Mucosa of stomach (tissue), 1 donor: ENCODE measurements around the gene FNDC3B.
A peak's percentile ranks its signal among the peaks of the same experiment; 100 is the strongest.

Experiments used
- H3K27me3 ChIP-seq: one replicate; pipeline ENCODE4 v1.7.0; 2013; ENCODE audit warnings: mild to moderate bottlenecking, low read length; ENCODE audit not compliant: control insufficient read depth, insufficient read depth
- H3K36me3 ChIP-seq: one replicate; pipeline ENCODE4 v1.7.0; 2013; ENCODE audit warnings: low read length; ENCODE audit not compliant: control insufficient read depth, insufficient read depth
- H3K4me1 ChIP-seq: one replicate; pipeline ENCODE4 v1.7.0; 2013; ENCODE audit warnings: mild to moderate bottlenecking, low read length; ENCODE audit not compliant: control insufficient read depth, insufficient read depth
- H3K4me3 ChIP-seq: one replicate; pipeline ENCODE4 v1.7.0; 2013; ENCODE audit warnings: low read length
- H3K9ac ChIP-seq: one replicate; pipeline ENCODE4 v1.7.0; 2013; ENCODE audit warnings: mild to moderate bottlenecking, low read length, moderate library complexity
- H3K9me3 ChIP-seq: one replicate; pipeline ENCODE4 v1.7.0; 2013; ENCODE audit warnings: mild to moderate bottlenecking, low read length, moderate library complexity; ENCODE audit not compliant: control insufficient read depth
- donor health status: Pancreatic carcinoma.

FNDC3B gene

DNA sequence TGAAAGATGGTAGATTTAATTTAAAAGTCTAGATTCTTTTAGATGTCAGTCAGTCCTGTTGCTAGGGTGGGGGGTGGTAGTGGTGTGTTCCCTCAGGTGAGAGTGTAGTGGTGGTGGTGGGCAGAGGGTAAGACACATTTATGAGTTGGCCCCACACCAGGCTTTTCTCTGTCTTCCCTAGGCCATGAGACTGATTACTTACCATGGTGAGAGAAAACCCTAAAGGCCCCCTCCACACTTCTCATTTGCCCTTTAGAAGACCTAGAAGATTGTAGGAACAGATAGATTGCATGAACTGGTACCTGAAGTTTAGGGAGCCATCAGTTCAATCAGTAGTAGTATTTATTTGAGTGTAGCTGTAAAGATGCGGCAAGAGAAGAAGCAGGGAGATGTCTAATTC is 20.9 kb downstream of the FNDC3B start:
- Histone ChIP-seq H3K27me3 (no peaks in the 10 kb centered on the region), H3K4me1 (peaks cover 43% of the 10 kb centered on the region), H3K4me3 (no peak overlapping the region), H3K36me3 (no peaks in the 10 kb centered on the region), H3K9me3 (no peaks in the 10 kb centered on the region), H3K9ac (no peak overlapping the region)

DNA sequence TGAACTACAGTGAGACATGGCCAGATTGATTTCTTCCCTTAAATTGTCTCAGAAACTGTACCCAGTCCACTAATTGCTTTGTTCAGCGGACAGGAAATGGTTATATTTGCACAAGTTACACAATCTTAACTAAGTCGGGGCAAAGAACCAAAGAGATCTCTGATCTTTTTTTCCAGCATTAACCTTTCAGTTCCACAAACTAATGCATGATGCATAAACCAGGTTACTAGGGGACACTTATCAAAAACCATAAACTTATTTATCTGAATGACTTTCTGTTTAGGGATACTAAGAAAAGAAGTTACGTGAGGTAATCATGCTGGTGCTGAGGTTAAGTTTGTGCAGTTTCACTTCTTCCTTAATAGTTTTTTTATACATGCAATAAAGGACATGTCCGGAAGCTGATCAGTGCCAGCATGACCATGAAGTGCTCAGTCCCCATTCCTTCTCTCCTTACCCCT is 22.4 kb downstream of the FNDC3B start:
- Histone ChIP-seq H3K4me3 (no peak overlapping the region), H3K9ac (peak overlapping the region; percentile 29), H3K4me1 (peaks cover 53% of the 10 kb centered on the region), H3K27me3 (no peaks in the 10 kb centered on the region), H3K36me3 (no peaks in the 10 kb centered on the region), H3K9me3 (no peaks in the 10 kb centered on the region)

DNA sequence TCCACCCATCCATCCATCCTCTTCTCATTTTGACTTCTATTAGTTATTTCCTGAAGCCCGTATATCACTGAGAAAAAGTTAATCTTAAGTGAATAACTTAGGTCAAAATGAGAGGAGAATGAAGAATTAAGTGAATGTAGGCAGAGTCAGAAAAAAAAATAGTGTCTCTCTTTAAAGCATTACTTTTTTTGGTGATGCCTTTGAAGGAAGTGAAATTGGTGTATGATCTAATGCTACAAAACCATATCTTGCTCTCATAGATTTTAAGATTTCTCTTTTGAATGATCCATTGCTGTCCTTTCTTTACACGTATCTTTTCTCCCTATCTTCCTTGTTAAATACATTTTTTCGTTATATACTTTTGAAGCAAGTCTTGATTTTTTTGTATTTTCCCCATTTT is 23.4 kb downstream of the FNDC3B start:
- Histone ChIP-seq H3K9me3 (no peaks in the 10 kb centered on the region), H3K9ac (no peak overlapping the region), H3K4me3 (no peak overlapping the region), H3K27me3 (no peaks in the 10 kb centered on the region), H3K4me1 (peaks cover 51% of the 10 kb centered on the region), H3K36me3 (no peaks in the 10 kb centered on the region)

DNA sequence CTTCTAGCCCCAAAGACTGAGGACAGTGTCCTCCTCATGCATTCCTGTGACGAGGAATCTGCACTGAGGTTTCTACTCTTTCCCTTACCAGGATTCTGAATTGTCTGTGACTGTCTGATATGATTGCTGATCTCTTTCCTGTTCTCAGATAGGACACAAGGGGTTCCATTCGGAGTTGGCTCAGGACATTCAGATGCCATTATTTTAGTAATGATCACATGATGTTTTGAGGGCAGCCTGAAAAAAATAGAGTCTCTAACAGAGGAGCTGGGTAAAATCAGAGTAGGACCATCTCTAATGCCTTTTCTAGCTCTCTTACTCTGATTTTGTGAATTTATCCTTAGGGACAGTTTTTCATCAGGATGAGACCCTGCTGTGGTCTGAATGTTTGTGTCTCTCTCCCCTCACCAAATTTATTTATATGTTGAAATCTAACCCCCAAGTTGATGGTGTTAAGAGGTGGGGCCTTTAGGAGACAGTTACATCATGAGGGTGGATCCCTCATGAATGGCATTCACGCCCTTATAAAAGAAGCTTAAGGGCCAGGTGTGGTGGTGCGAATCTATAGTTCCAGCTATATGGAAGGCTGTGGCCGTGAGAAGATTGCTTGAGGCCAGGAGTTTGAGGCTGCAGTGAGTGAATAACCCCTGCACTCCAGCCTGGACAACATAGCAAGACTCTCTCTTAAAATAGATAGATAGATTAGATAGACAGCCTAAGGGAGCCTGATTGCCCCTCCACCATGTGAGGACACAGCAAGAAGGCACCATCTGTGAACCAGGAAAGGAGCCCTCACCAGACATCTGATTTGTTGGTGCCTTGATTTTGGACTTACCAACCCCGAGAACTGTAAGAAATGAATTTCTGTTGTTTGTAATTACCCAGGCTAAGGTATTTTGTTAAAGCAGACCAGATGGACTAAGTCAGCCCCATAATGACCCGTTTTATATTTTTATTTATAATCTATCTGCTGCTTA is 24.4 kb downstream of the FNDC3B start:
- Histone ChIP-seq H3K27me3 (no peaks in the 10 kb centered on the region), H3K9me3 (no peaks in the 10 kb centered on the region), H3K36me3 (no peaks in the 10 kb centered on the region), H3K4me1 (peaks cover 46% of the 10 kb centered on the region), H3K9ac (no peak overlapping the region), H3K4me3 (no peak overlapping the region)

DNA sequence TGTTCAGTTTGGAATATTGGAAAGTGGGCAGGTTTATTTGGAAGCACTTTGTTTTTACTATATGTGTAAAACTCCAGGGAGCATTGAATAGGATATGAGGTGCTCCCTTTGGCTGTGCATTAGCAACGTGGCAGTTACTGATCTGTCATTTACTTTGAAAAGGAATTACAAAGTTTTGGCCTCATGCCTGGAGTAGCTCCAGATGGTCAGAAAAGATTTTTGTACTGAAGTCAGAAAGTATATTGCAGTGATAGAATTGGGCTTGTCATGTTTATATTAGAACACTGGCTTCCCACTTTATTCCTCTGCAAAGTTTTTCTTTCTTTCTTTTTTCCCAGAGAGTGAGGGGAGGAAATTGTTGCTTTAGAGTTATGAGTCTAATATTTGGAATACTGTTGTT is 26.1 kb downstream of the FNDC3B start:
- no peaks in the 10 kb centered on the region for H3K36me3 ChIP-seq
- H3K4me3 ChIP-seq = no peak overlapping the region
- H3K9ac ChIP-seq = no peak overlapping the region
- H3K27me3 ChIP-seq = no peaks in the 10 kb centered on the region
- peaks cover 37% of the 10 kb centered on the region for H3K4me1 ChIP-seq
- H3K9me3 ChIP-seq = no peaks in the 10 kb centered on the region

DNA sequence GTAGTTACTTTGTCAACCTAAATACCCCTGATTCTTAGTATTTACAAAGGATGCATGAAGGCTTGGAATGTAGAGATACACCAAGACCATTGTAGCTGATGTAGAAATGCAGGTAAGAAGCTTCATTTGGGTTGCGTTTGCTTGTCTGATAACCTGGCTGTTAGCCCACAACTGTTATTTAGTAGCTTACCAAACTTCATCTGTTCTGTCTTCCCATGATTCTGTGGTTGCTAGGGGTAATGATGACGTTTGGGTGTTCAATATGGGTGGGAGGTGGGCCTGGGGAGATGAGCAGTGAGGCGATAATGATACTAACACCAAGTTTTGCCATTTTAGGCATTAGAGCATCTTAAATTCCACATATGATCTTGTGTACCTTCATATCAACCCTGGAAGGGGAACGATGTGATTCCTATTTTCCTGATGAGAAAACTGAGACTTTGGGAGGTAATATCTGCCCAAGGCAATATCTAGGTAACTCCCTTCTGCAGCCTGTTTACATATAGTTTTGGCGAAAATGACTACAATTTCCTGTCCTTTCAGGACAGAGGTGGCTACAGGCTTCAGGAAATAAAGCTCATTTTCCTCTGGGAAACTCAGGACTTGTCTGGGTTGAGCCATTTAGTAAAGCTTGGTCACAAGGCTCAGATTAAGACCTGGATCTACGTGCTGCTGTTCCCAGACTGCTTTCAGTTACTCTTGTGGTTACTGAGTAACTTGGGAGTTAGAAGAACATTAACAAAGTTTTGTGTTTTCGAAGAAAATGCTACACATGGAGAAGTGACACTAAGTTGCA is 26.8 kb downstream of the FNDC3B start:
- Histone ChIP-seq H3K4me3 (no peak overlapping the region), H3K9me3 (no peaks in the 10 kb centered on the region), H3K36me3 (no peaks in the 10 kb centered on the region), H3K4me1 (peaks cover 34% of the 10 kb centered on the region), H3K27me3 (no peaks in the 10 kb centered on the region), H3K9ac (no peak overlapping the region)

DNA sequence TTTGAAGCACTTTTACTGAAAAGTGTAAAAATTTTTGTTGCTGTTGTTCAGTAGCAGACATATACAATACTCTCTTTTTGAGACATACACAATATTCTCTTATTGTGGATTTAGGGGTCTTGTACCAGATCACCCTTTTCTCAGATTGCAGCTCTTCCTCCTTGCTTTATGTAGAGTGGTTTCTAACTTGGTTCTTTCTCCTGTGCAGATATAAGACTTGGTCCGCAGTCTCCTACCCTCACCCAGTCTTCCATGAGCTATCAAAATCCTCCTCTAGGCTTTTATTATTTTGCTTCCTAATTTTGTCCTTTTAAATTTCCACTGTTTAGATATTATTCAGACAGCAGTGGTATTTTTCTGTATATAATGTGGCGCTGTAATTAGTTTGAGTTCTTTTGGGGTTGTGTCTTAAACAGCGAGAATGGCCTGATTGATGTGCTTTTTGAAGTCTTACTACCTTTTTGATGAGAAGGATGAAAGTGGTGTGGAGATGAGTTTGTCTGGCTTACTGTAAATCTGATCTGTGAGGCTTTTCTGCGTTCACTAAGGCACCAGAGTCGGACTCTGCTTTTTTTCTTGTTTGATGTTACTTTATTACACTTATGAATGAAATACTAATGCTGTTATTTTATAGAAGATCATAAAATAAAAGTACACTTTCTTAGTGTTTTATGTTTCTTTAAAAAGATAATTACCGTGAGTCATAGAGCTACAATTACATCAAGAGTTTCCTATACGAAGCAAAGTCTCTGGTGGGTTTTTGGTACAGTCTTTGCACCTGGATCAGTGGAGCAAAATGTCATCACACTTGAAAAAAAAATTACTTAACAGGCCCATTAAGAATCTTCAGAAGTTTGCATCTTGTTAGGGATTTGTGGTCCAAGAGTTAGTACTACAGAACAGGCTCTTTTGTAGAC is 27.8 kb downstream of the FNDC3B start:
- peaks cover 29% of the 10 kb centered on the region for H3K4me1 ChIP-seq
- H3K27me3 ChIP-seq = no peaks in the 10 kb centered on the region
- no peak overlapping the region for H3K9ac ChIP-seq
- H3K9me3 ChIP-seq = no peaks in the 10 kb centered on the region
- H3K36me3 ChIP-seq = no peaks in the 10 kb centered on the region
- H3K4me3 ChIP-seq = no peak overlapping the region

DNA sequence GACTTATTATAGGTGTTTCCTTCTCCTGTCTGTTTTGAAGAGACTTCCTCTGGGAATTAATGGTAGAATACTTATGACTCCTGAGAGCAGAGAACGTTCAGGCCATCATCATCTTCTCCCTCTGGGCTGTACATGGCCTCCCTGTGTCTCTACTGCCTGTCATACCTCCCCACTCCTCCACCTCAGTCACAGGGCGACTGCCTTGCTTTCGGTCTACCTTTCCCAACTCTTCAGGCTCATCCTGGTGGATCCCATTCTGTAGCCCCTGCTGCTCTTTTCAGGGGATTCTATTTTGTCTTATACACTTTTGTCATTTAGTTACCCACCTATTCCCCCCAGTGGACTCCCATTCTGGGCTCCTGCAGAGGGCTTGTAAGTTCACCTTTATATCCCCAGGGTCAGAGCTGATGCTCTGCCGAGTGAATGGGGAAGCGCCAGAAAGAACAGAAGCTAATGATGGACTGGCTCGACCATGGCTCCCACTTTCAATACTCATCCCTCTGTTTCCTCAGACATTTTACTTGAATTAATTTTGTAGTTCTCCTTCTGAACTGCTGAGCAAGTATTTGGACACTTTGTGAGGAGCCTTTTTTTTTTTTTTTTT is 28.6 kb downstream of the FNDC3B start:
- H3K9me3 ChIP-seq = no peaks in the 10 kb centered on the region
- no peaks in the 10 kb centered on the region for H3K27me3 ChIP-seq
- no peaks in the 10 kb centered on the region for H3K36me3 ChIP-seq
- H3K4me1 ChIP-seq = peaks cover 35% of the 10 kb centered on the region
- H3K4me3 ChIP-seq = no peak overlapping the region
- H3K9ac ChIP-seq = no peak overlapping the region

DNA sequence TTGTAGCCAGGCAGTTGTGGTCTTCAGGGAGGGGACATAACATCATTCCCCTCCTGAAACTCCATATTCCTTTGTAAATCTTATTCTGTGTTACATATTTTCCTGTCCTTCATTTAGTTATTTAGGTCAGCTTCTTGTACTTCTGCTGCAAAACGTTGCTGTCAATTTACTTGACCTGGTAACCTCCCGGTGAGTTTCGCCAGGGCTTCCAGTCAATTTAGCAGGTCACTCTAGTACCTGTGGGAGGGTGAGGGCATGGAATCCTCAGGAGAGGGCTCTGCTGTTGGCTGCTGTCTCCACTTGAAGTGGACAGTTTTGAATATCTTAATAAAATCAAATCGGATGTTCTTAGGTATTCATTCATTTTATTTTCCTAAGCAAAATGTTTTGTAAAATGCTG is 29.6 kb downstream of the FNDC3B start:
- H3K4me1 ChIP-seq = peaks cover 44% of the 10 kb centered on the region
- H3K9me3 ChIP-seq = no peaks in the 10 kb centered on the region
- H3K4me3 ChIP-seq = no peak overlapping the region
- no peaks in the 10 kb centered on the region for H3K27me3 ChIP-seq
- no peak overlapping the region for H3K9ac ChIP-seq
- no peaks in the 10 kb centered on the region for H3K36me3 ChIP-seq

DNA sequence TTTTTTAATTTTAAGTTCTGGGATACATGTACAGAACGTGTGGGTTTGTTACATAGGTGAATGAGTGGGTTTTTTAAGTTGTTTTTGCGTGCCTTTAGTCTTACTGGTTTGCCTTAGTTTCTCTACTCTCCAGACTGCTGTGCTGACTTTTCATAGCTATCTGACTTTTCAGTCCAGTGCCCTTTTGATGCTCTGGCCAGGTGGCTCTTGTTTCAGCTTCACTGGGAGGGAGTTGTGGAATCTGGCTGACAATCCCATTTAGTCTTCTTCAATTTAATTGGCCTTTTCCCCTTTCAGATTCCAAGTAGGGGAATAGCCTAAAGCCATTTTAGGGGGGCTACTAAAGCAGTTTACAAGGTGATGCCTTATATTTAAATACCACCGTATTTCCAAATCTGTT is 30.1 kb downstream of the FNDC3B start:
- Histone ChIP-seq H3K36me3 (no peaks in the 10 kb centered on the region), H3K27me3 (no peaks in the 10 kb centered on the region), H3K9ac (no peak overlapping the region), H3K4me1 (peaks cover 49% of the 10 kb centered on the region), H3K9me3 (no peaks in the 10 kb centered on the region), H3K4me3 (no peak overlapping the region)

DNA sequence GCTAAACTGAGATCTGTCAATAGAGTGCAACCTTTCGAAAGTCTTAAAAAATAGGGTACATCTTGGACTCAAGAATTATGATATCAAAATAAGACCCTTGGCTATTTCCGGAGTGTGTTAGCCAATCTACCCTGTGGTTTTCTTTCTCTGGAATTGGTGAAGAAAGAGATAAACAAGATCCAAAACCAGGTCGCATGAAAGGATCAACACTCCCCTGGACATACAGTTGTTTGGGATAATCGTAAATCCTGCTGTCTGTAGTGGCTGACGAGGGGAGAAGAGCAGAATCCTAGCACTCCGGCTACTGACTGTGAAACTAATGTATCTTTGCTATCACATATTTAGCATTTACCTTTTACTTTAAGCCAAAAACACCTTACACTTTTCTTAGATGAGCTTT is 30.9 kb downstream of the FNDC3B start:
- H3K9me3 ChIP-seq = no peaks in the 10 kb centered on the region
- H3K9ac ChIP-seq = no peak overlapping the region
- H3K36me3 ChIP-seq = no peaks in the 10 kb centered on the region
- no peaks in the 10 kb centered on the region for H3K27me3 ChIP-seq
- peaks cover 48% of the 10 kb centered on the region for H3K4me1 ChIP-seq
- no peak overlapping the region for H3K4me3 ChIP-seq
